ENCODE data around the gene GTF3C2. TPM values are rescaled to one million over a fixed set of nuclear protein-coding genes. Genes with fewer than 3 reads are reported as not detected.

Gene GTF3C2
- total and polyA plus RNA-seq, 2 of the 4 experiments (the other 2 are of a cell fraction): 25.5 to 36.9 TPM

DNA sequence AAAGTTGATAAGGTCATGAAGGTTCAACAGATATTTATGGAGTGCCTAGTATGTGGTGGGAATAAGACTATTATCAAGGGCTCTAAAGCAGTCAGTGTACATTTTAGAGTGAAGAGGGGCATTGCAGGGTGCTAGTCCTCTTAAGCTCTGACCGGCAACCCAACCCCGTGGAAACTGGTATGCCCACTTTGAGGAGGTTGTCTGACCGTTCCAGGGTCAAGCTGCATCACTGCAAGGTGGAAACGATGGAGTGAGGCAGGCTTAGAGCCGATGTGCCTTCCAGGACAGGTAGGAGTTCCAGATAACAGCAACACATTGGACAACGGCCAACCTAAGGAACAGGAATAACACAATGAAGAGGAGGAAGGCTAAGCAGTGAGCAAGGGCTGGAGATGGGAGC is 46.9 kb downstream of the GTF3C2 start:
- Histone ChIP-seq H3K4me1 (ENCODE audit: control insufficient read depth, insufficient read depth, low read length) (no peaks in the 10 kb centered on the region; the same call in 1 of the 2 replicates), H2BK120ac (ENCODE audit: low read depth, low read length) (no peak overlapping the region), H3K4me2 (ENCODE audit: low read depth, low read length) (no peak overlapping the region), H4K8ac (ENCODE audit: low read depth in 2 of 2, low read length in 2 of 2) (no peak overlapping the region), H4K91ac (ENCODE audit: insufficient read depth, low read depth, low read length) (no peak overlapping the region), H3K4ac (ENCODE audit: low read depth, low read length) (no peak overlapping the region), H3K4me3 (ENCODE audit: insufficient read depth, low read depth, low read length) (no peak overlapping the region), H3K14ac (replicated peaks; ENCODE audit: low read depth, low read length) (no peak overlapping the region), H2BK15ac (ENCODE audit: low read depth, low read length) (no peak overlapping the region), H3K9me1 (ENCODE audit: insufficient read depth, low read length) (no peaks in the 10 kb centered on the region; the same call in 1 of the 2 replicates), H3K9ac (ENCODE audit: low read depth, low read length) (no peak overlapping the region), H2BK20ac (ENCODE audit: low read depth, low read length) (no peak overlapping the region), H3K9me3 (ENCODE audit: control insufficient read depth, insufficient read depth, low read length) (no peaks in the 10 kb centered on the region; the same call in 1 of the 2 replicates), H3K79me1 (ENCODE audit: low read depth in 1 of 2, low read length in 2 of 2) (no peaks in the 10 kb centered on the region), H3K56ac (ENCODE audit: extremely low read depth, insufficient read depth, low read length) (no peak overlapping the region), H3K27me3 (ENCODE audit: control insufficient read depth, insufficient read depth, low read length) (peaks cover 39% of the 10 kb centered on the region), H4K20me1 (ENCODE audit: insufficient read depth, low read length) (peaks cover 10% of the 10 kb centered on the region), H2AK5ac (ENCODE audit: low read depth, low read length) (no peak overlapping the region), H2AK9ac (replicated peaks; ENCODE audit: low read depth, low read length, poor library complexity) (no peak overlapping the region), H2AFZ (replicated peaks; ENCODE audit: low read length, poor library complexity) (no peak overlapping the region), H3K27ac (ENCODE audit: insufficient read depth, low read length) (no peak overlapping the region), H4K5ac (ENCODE audit: low read depth, low read length) (no peak overlapping the region), H3K36me3 (ENCODE audit: control insufficient read depth, insufficient read depth, low read length) (peaks cover 14% of the 10 kb centered on the region), H2BK5ac (ENCODE audit: low read depth, low read length, poor library complexity, severe bottlenecking) (no peak overlapping the region), H3K23ac (ENCODE audit: low read depth, low read length) (no peak overlapping the region), H3K18ac (ENCODE audit: low read depth, low read length) (no peak overlapping the region)
- intact Hi-C loops (cut with micrococcal nuclease): no loop called here
- WGBS, 2 experiments (ENCODE audit: extremely low coverage in 2 of 2, insufficient read length in 1 of 2): 93% methylated on average over 6 of the region's 6 CpGs; no CpG with 5 or more reads in 1 of the 2 experiments
- ChIA-PET CTCF (no interaction called here), POLR2A (ENCODE audit: unreplicated experiment) (no interaction called here)
- in situ Hi-C loops (cut with MboI; ENCODE audit: low sequenced_read_pairs): no loop called here
- no TSS peak for BruUV-seq (replicated peaks)
- dilution Hi-C loops (cut with HindIII; ENCODE audit: low sequenced_read_pairs, unreplicated experiment): no loop called here
- no peak for TF ChIP-seq CTCF (conservative IDR thresholded peaks at IDR 0.05; ENCODE audit: low read depth, low read length)
- TF ChIP-seq BHLHE40 (IDR thresholded peaks at IDR 0.05; ENCODE audit: low read depth, low read length): no peak
- no peak for TF ChIP-seq ELK1 (IDR thresholded peaks at IDR 0.05; ENCODE audit: borderline replicate concordance, low read depth, low read length)
- TF ChIP-seq MXI1 (IDR thresholded peaks at IDR 0.05; ENCODE audit: borderline replicate concordance, low read depth, low read length): no peak
- no peak for TF ChIP-seq CEBPB (IDR thresholded peaks at IDR 0.05; ENCODE audit: low read depth, low read length)
- TF ChIP-seq NFE2L2 (IDR thresholded peaks at IDR 0.05; ENCODE audit: low read depth, low read length): no peak
- TF ChIP-seq POLR2A (IDR thresholded peaks at IDR 0.05; ENCODE audit: low read depth, low read length): no peak
- no peak for TF ChIP-seq SMC3 (IDR thresholded peaks at IDR 0.05; ENCODE audit: low read depth, low read length)
- TF ChIP-seq MAZ (IDR thresholded peaks at IDR 0.05; ENCODE audit: borderline replicate concordance, low read depth, low read length): no peak
- no peak for TF ChIP-seq CHD1 (IDR thresholded peaks at IDR 0.05; ENCODE audit: low read depth, low read length)
- no peak for TF ChIP-seq RCOR1 (IDR thresholded peaks at IDR 0.05; ENCODE audit: insufficient replicate concordance, low read length)
- no peak for TF ChIP-seq MAFK (IDR thresholded peaks at IDR 0.05; ENCODE audit: low read depth, low read length)
- TF ChIP-seq RAD21 (IDR thresholded peaks at IDR 0.05; ENCODE audit: low read length): no peak
- no peak for TF ChIP-seq RFX5 (IDR thresholded peaks at IDR 0.05; ENCODE audit: low read depth, low read length)
- DNase-seq: no peak
- no peak for ATAC-seq (ENCODE audit: low read depth)

Data from IMR-90 (cell line).